ENCODE data around the gene IL20.

Gene IL20

DNA sequence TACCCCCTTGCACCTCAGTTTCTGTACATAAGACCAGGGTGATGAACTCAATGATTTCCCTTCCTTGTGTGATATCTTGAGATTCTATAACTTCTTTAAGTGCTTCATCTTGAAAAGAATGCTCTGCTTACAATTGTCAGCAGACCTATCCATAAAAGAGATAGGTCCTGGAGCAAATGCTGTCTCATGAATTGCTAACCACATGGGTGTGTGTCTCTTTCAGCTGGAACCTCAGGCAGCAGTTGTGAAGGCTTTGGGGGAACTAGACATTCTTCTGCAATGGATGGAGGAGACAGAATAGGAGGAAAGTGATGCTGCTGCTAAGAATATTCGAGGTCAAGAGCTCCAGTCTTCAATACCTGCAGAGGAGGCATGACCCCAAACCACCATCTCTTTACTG, 2.8 kb downstream of the IL20 start:
- Histone ChIP-seq H3K4me2 (ENCODE audit: low read length) (no peak overlapping the region), H3K4me3 (ENCODE audit: low read depth, low read length) (no peak overlapping the region), H3K9me3 (ENCODE audit: control insufficient read depth, low read length) (no peaks in the 10 kb centered on the region), H3K36me3 (ENCODE audit: control insufficient read depth, insufficient read depth, low read length) (no peaks in the 10 kb centered on the region), H3K27ac (no peak overlapping the region), H3K4me1 (no peaks in the 10 kb centered on the region), H2AFZ (no peak overlapping the region), H3K27me3 (ENCODE audit: control insufficient read depth, insufficient read depth, low read length) (no peaks in the 10 kb centered on the region), H3K9ac (no peak overlapping the region), H3K79me2 (no peaks in the 10 kb centered on the region)
- TF ChIP-seq, protein P1, sequence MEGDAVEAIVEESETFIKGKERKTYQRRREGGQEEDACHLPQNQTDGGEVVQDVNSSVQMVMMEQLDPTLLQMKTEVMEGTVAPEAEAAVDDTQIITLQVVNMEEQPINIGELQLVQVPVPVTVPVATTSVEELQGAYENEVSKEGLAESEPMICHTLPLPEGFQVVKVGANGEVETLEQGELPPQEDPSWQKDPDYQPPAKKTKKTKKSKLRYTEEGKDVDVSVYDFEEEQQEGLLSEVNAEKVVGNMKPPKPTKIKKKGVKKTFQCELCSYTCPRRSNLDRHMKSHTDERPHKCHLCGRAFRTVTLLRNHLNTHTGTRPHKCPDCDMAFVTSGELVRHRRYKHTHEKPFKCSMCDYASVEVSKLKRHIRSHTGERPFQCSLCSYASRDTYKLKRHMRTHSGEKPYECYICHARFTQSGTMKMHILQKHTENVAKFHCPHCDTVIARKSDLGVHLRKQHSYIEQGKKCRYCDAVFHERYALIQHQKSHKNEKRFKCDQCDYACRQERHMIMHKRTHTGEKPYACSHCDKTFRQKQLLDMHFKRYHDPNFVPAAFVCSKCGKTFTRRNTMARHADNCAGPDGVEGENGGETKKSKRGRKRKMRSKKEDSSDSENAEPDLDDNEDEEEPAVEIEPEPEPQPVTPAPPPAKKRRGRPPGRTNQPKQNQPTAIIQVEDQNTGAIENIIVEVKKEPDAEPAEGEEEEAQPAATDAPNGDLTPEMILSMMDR (IDR thresholded peaks at IDR 0.05) = no peak

- Histone ChIP-seq H2AFZ (no peak overlapping the region), H3K4me1 (no peaks in the 10 kb centered on the region), H3K27ac (no peak overlapping the region), H3K4me2 (ENCODE audit: low read length) (no peak overlapping the region), H3K79me2 (no peaks in the 10 kb centered on the region), H3K9me3 (ENCODE audit: control insufficient read depth, low read length) (no peaks in the 10 kb centered on the region), H3K27me3 (ENCODE audit: control insufficient read depth, insufficient read depth, low read length) (no peaks in the 10 kb centered on the region), H3K36me3 (ENCODE audit: control insufficient read depth, insufficient read depth, low read length) (no peaks in the 10 kb centered on the region), H3K9ac (no peak overlapping the region), H3K4me3 (ENCODE audit: low read depth, low read length) (no peak overlapping the region)
- TF ChIP-seq, protein P1 (IDR thresholded peaks at IDR 0.05) = no peak
Measured at GRCh38 chr1:206872139-206872538, 6.7 kb downstream of the IL20 start.

DNA sequence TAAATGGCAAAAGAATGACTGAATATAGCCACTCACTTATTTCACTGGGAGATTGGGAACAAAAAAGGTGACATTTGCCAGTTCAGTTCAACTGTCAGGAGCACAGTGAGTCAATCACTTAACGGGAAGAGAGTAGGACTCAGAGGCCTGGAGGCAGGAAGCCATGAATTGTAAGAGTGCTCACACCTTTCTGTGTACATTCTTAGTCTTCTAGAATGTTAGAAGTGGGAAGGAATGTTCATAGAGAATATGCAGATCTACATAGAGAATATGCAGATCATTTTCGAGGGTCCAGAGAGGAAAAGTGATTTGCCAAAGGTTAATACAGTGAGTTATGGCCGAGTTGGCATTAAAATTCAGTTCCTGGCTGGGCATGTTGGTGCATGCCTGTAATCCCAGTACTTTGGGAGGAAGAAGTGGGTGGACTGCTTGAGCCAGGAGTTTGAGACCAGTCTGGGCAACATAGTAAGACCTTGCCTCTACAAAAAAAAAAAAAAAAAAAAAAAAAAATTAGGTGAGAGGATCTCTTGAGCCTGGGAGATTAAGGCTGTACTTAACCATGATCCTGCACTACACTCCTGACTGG, 8.3 kb downstream of the IL20 start:
- no peaks in the 10 kb centered on the region for H3K27me3 ChIP-seq (ENCODE audit: control insufficient read depth, insufficient read depth, low read length)
- no peaks in the 10 kb centered on the region for H3K4me1 ChIP-seq
- H2AFZ ChIP-seq = no peak overlapping the region
- no peak overlapping the region for H3K4me2 ChIP-seq (ENCODE audit: low read length)
- H3K9ac ChIP-seq = no peak overlapping the region
- H3K79me2 ChIP-seq = no peaks in the 10 kb centered on the region
- no peaks in the 10 kb centered on the region for H3K9me3 ChIP-seq (ENCODE audit: control insufficient read depth, low read length)
- no peak overlapping the region for H3K27ac ChIP-seq
- TF ChIP-seq, protein P1 (IDR thresholded peaks at IDR 0.05) = no peak
- no peaks in the 10 kb centered on the region for H3K36me3 ChIP-seq (ENCODE audit: control insufficient read depth, insufficient read depth, low read length)
- H3K4me3 ChIP-seq (ENCODE audit: low read depth, low read length) = no peak overlapping the region

DNA sequence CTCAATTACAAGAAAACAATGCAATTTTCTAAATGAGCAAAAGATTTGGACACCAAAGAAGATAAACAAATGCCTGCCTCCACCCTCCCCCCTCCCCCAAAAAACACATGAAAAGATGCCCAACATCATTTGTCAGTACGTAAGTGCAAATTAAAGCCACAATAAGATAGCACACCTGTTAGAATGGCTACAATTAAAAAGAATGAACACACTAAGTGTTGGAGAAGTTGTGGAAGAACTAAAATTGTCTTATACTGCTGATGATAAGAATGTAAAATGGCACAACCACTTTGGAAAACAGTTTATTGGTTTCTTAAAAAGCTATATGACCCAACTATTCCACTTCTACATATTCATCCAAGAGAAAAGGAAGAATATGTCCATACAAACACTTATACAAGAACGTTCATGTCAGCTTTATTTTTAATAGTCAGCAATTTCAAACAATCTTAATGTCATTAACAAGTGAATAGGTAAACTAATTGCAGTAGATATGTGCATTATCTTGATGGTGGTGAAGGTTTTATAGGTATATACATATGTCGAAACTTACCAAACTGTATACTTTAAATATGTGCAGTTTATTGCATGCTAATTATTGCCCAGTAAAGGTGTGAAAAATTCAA, 10.4 kb downstream of the IL20 start:
- TF ChIP-seq, protein P1 (IDR thresholded peaks at IDR 0.05) = no peak
- H3K27ac ChIP-seq = no peak overlapping the region
- no peak overlapping the region for H3K4me3 ChIP-seq (ENCODE audit: low read depth, low read length)
- no peak overlapping the region for H3K4me2 ChIP-seq (ENCODE audit: low read length)
- no peaks in the 10 kb centered on the region for H3K79me2 ChIP-seq
- H3K27me3 ChIP-seq (ENCODE audit: control insufficient read depth, insufficient read depth, low read length) = no peaks in the 10 kb centered on the region
- H3K9ac ChIP-seq = no peak overlapping the region
- H3K36me3 ChIP-seq (ENCODE audit: control insufficient read depth, insufficient read depth, low read length) = no peaks in the 10 kb centered on the region
- H3K4me1 ChIP-seq = no peaks in the 10 kb centered on the region
- H3K9me3 ChIP-seq (ENCODE audit: control insufficient read depth, low read length) = no peaks in the 10 kb centered on the region
- H2AFZ ChIP-seq = no peak overlapping the region

DNA sequence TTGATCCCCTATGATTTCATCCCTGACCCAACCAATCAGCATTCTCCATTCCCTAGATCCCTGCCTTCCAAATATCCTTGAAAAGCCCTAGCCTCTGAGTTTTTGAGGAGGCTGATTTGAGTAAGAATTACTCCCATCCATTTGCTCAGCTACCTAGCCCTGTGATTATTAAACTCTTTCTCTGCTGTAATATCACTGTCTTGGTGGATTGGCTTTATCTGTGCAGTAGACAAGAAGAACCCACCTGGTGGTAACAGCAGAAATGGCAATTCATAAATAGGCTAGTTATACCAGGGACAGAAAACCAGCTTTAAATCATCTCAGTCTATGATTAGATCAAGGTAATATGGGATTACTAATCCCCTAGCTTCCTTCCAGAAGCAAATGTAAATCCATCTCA, 13.0 kb downstream of the IL20 start:
- TF ChIP-seq, protein P1 (IDR thresholded peaks at IDR 0.05) = no peak
- Histone ChIP-seq H3K79me2 (no peaks in the 10 kb centered on the region), H3K27me3 (ENCODE audit: control insufficient read depth, insufficient read depth, low read length) (no peaks in the 10 kb centered on the region), H3K4me3 (ENCODE audit: low read depth, low read length) (no peak overlapping the region), H3K9me3 (ENCODE audit: control insufficient read depth, low read length) (no peaks in the 10 kb centered on the region), H3K36me3 (ENCODE audit: control insufficient read depth, insufficient read depth, low read length) (no peaks in the 10 kb centered on the region), H2AFZ (no peak overlapping the region), H3K4me2 (ENCODE audit: low read length) (no peak overlapping the region), H3K27ac (no peak overlapping the region), H3K4me1 (no peaks in the 10 kb centered on the region), H3K9ac (no peak overlapping the region)
